Left forelimb (tissue), 1 donor: ENCODE results near the gene SYCE3.

ENCODE experiments used
- DNase-seq: peaks from one replicate; pipeline ENCODE4 v3.0.0-alpha.2; 2018; ENCODE audit warnings: low spot score

SYCE3 gene

GRCh38 chr22:50531546-50531961 lies 31.2 kb downstream of the SYCE3 start:
- DNase-seq = no peak

GRCh38 chr22:50530877-50531545 lies 31.7 kb downstream of the SYCE3 start:
- DNase-seq = peak; percentile 76

GRCh38 chr22:50530580-50530876 lies 32.2 kb downstream of the SYCE3 start:
- DNase-seq = no peak

GRCh38 chr22:50529897-50530579 lies 32.7 kb downstream of the SYCE3 start, which contains the start of gene TYMP:
Gene TYMP (minus strand): TSS chr22:50530012. CDS start chr22:50529709, 303 bp downstream.
- peak; percentile 85 for DNase-seq

GRCh38 chr22:50529416-50529896 lies 33.3 kb downstream of the SYCE3 start:
- DNase-seq = no peak

GRCh38 chr22:50528682-50529415 lies 33.9 kb downstream of the SYCE3 start:
- no peak for DNase-seq

GRCh38 chr22:50527921-50528681 lies 34.6 kb downstream of the SYCE3 start:
- no peak for DNase-seq

GRCh38 chr22:50526834-50527801 lies 35.6 kb downstream of the SYCE3 start:
- DNase-seq = no peak

GRCh38 chr22:50526108-50526833 lies 36.4 kb downstream of the SYCE3 start:
- DNase-seq = peak; percentile 90

GRCh38 chr22:50525858-50526107 lies 36.9 kb downstream of the SYCE3 start:
- no peak for DNase-seq

GRCh38 chr22:50525104-50525857 lies 37.4 kb downstream of the SYCE3 start, which contains the start of gene SCO2:
Gene SCO2 (minus strand): TSS chr22:50525598. CDS start chr22:50524411, 1,187 bp downstream.
- peak; percentile 99 for DNase-seq

- no peak for DNase-seq
Observed at GRCh38 chr22:50524676-50525103, 38.0 kb downstream of the SYCE3 start.

GRCh38 chr22:50523806-50524675 lies 38.7 kb downstream of the SYCE3 start:
- no peak for DNase-seq

GRCh38 chr22:50523458-50523805 lies 39.3 kb downstream of the SYCE3 start:
- DNase-seq = no peak

- DNase-seq = no peak
Observed at GRCh38 chr22:50522806-50523438, 39.8 kb downstream of the SYCE3 start.

- DNase-seq = no peak
Observed at GRCh38 chr22:50522208-50522805, 40.4 kb downstream of the SYCE3 start.

- DNase-seq = no peak
Observed at GRCh38 chr22:50521710-50522109, 41.0 kb downstream of the SYCE3 start.
